ENCODE measurements around the gene MUC2.

MUC2 gene

GRCh38 chr11:1087279-1087960 lies 12.7 kb downstream of the MUC2 start:
- no peak for TF ChIP-seq CTCF (conservative IDR thresholded peaks at IDR 0.05)
- H3K27ac ChIP-seq = no peak overlapping the region

- TF ChIP-seq CTCF (conservative IDR thresholded peaks at IDR 0.05) = no peak
- H3K27ac ChIP-seq = no peak overlapping the region
Observed at GRCh38 chr11:1087961-1088926, 13.6 kb downstream of the MUC2 start.

- H3K27ac ChIP-seq = no peak overlapping the region
- no peak for TF ChIP-seq CTCF (conservative IDR thresholded peaks at IDR 0.05)
Observed at GRCh38 chr11:1088927-1089737, 14.5 kb downstream of the MUC2 start.

GRCh38 chr11:1089738-1090599 lies 15.3 kb downstream of the MUC2 start:
- no peak overlapping the region for H3K27ac ChIP-seq
- no peak for TF ChIP-seq CTCF (conservative IDR thresholded peaks at IDR 0.05)

GRCh38 chr11:1090600-1091331 lies 16.1 kb downstream of the MUC2 start:
- no peak for TF ChIP-seq CTCF (conservative IDR thresholded peaks at IDR 0.05)
- no peak overlapping the region for H3K27ac ChIP-seq

- H3K27ac ChIP-seq = no peak overlapping the region
- no peak for TF ChIP-seq CTCF (conservative IDR thresholded peaks at IDR 0.05)
Observed at GRCh38 chr11:1091332-1092083, 16.8 kb downstream of the MUC2 start.
